HCT116 (cell line): Measurements from ENCODE around the gene LRRC73. TPM values are rescaled to one million over a fixed set of nuclear protein-coding genes. Genes with fewer than 3 reads are reported as not detected.
A peak's percentile ranks its signal among the peaks of the same experiment; 100 is the strongest.

ENCODE experiments used
- ATAC-seq: fragments of 200-7000 bp; cut with Tn5 transposase; 2 replicates; pipeline ENCODE4 v1.9.1; 2020; ENCODE audit warnings: mild to moderate bottlenecking, moderate library complexity
- BruUV-seq: library from RNA; stranded (reverse); fragments of 400-500 nt; replicated peaks from 2 replicates; lab custom pipeline; 2021; lab: Mats Ljungman, UMichigan
- CTCF ChIA-PET: fragments of 300-600 bp; sonication (Branson Sonifier 250); formaldehyde crosslinking; loops from one replicate; lab custom pipeline; 2021; ENCODE audit warnings: antibody characterized with exemption; lab: Charles Lee
- POLR2A ChIA-PET: fragments of 300-600, 350-600 bp; sonication (Branson Sonifier 250); formaldehyde crosslinking; loops from one replicate; lab custom pipeline; 2021; ENCODE audit warnings: antibody characterized with exemption; lab: Charles Lee
- RAD21 ChIA-PET, 2 experiments: fragments of 300-600 bp; sonication (Branson Sonifier 250); formaldehyde crosslinking; loops; one replicate each; lab custom pipeline; 2023; ENCODE audit warnings: low total read pairs in 2 of 2; ENCODE audit not compliant: uncharacterized antibody in 2 of 2, unreplicated experiment in 2 of 2, low non-redundant PET in 1 of 2; lab: Charles Lee
- DNase-seq: peaks from one replicate; pipeline ENCODE4 v3.0.0-alpha.2; 2010; ENCODE audit warnings: low read depth, low spot score
- H2AFZ ChIP-seq: fragments of 200-600 bp; shearing (Covaris generic), sonication (generic); 2 replicates; pipeline ENCODE4 v1.6.1; 2017; ENCODE audit warnings: low read depth, mixed run types, mixed read lengths, antibody characterized with exemption, low read length; ENCODE audit not compliant: poor library complexity, severe bottlenecking
- H3K27ac ChIP-seq: 2 replicates; pipeline ENCODE4 v1.5.1; 2012; ENCODE audit warnings: low read depth, low read length
- H3K27me3 ChIP-seq: fragments of 200-600 bp; sonication (generic); 2 replicates; pipeline ENCODE4 v1.6.1; 2016; ENCODE audit warnings: mixed run types, low read length, mixed read lengths; ENCODE audit not compliant: insufficient read depth
- H3K36me3 ChIP-seq, 2 experiments: fragments of 200-500 bp in 1 of 2; fragments of 200-600 bp in 1 of 2; sonication (Bioruptor generic) in 1 of 2; sonication (generic) in 1 of 2; 2 replicates each; pipeline versions ENCODE4 v1.5.1 to v1.6.1; 2014 to 2016; ENCODE audit warnings: low read length in 2 of 2, inconsistent platforms in 1 of 2, mixed read lengths in 1 of 2, mixed run types in 1 of 2; ENCODE audit not compliant: insufficient read depth in 2 of 2, control insufficient read depth in 1 of 2
- H3K4me1 ChIP-seq, 2 experiments: fragments of 200-600 bp in 1 of 2; sonication (generic) in 1 of 2; 2 replicates each; pipeline versions ENCODE4 v1.5.1 to v1.6.1; 2012 to 2017; ENCODE audit warnings: low read length in 2 of 2, inconsistent platforms in 1 of 2, mild to moderate bottlenecking in 1 of 2, mixed read lengths in 1 of 2, mixed run types in 1 of 2, moderate library complexity in 1 of 2; ENCODE audit not compliant: insufficient read depth in 2 of 2, control insufficient read depth in 1 of 2
- H3K4me2 ChIP-seq: fragments of 200-600 bp; sonication (generic); 2 replicates; pipeline ENCODE4 v1.6.1; 2017; ENCODE audit warnings: mixed run types, low read length, mixed read lengths
- H3K4me3 ChIP-seq, 2 experiments: fragments of 200-600 bp in 1 of 2; sonication (generic) in 1 of 2; replicated peaks in 1 of 2; 2 replicates each; pipeline ENCODE4 v1.5.1; 2011 to 2016; ENCODE audit warnings: low read length in 2 of 2, control low read depth in 1 of 2, low read depth in 1 of 2, mild to moderate bottlenecking in 1 of 2, mixed read lengths in 1 of 2, mixed run types in 1 of 2
- H3K79me2 ChIP-seq: fragments of 200-600 bp; sonication (generic); 2 replicates; pipeline ENCODE4 v1.6.1; 2017; ENCODE audit warnings: mild to moderate bottlenecking, mixed run types, low read length, moderate library complexity, mixed read lengths; ENCODE audit not compliant: insufficient read depth
- H3K9ac ChIP-seq: fragments of 200-600 bp; sonication (generic); 2 replicates; pipeline ENCODE4 v1.6.1; 2016; ENCODE audit warnings: low read length, mixed read lengths
- H3K9me2 ChIP-seq: fragments of 200-600 bp; sonication (generic), shearing (Covaris generic); 2 replicates; pipeline ENCODE4 v1.6.1; 2017; ENCODE audit warnings: mixed run types, mild to moderate bottlenecking, moderate library complexity; ENCODE audit not compliant: insufficient read depth
- H3K9me3 ChIP-seq, 2 experiments: fragments of 200-500 bp in 1 of 2; fragments of 200-600 bp in 1 of 2; sonication (Bioruptor generic) in 1 of 2; sonication (generic) in 1 of 2; 2 replicates each; pipeline ENCODE4 v1.6.1; 2014 to 2017; ENCODE audit warnings: low read length in 2 of 2, mixed read lengths in 2 of 2, inconsistent platforms in 1 of 2, low read depth in 1 of 2, mild to moderate bottlenecking in 1 of 2, mixed run types in 1 of 2, moderate library complexity in 1 of 2; ENCODE audit not compliant: control insufficient read depth in 1 of 2, insufficient read depth in 1 of 2
- H4K20me1 ChIP-seq: fragments of 200-600 bp; sonication (generic), shearing (Covaris generic); 2 replicates; pipeline ENCODE4 v1.6.1; 2017; ENCODE audit warnings: mixed run types, mild to moderate bottlenecking, moderate library complexity; ENCODE audit not compliant: insufficient read depth
- ATF3 ChIP-seq: IDR thresholded peaks from 2 replicates; pipeline ENCODE4 v1.6.1; 2012
- CEBPB ChIP-seq: IDR thresholded peaks from 2 replicates; pipeline ENCODE4 v1.6.1; 2012; ENCODE audit warnings: low read depth
- CTCF ChIP-seq, 3 experiments: fragments of 200-600 bp in 1 of 3; sonication (generic) in 1 of 3; IDR thresholded peaks in 2 of 3; conservative IDR thresholded peaks in 1 of 3; 2 replicates each; pipeline ENCODE4 v1.5.1; 2012 to 2017; ENCODE audit warnings: low read depth in 2 of 3, low read length in 2 of 3, antibody characterized with exemption in 1 of 3, borderline replicate concordance in 1 of 3, control low read depth in 1 of 3, mild to moderate bottlenecking in 1 of 3, mixed read lengths in 1 of 3, mixed run types in 1 of 3, moderate library complexity in 1 of 3; ENCODE audit not compliant: insufficient read depth in 1 of 3
- ELF1 ChIP-seq: IDR thresholded peaks from 2 replicates; pipeline ENCODE4 v1.6.1; 2012; ENCODE audit warnings: low read depth, borderline replicate concordance
- EZH2phosphoT487 ChIP-seq: fragments of 200-600 bp; IDR thresholded peaks from 2 replicates; pipeline ENCODE4 v1.6.1; 2018; ENCODE audit warnings: antibody characterized with exemption, borderline replicate concordance
- FOSL1 ChIP-seq: IDR thresholded peaks from 2 replicates; pipeline ENCODE4 v1.6.1; 2012; ENCODE audit warnings: low read depth
- JUND ChIP-seq: IDR thresholded peaks from 2 replicates; pipeline ENCODE4 v1.6.1; 2012
- MAX ChIP-seq: IDR thresholded peaks from 2 replicates; pipeline ENCODE4 v1.6.1; 2012
- RAD21 ChIP-seq: IDR thresholded peaks from 2 replicates; pipeline ENCODE4 v1.6.1; 2012; ENCODE audit warnings: low read depth, mild to moderate bottlenecking
- SP1 ChIP-seq: IDR thresholded peaks from 2 replicates; pipeline ENCODE4 v1.6.1; 2012; ENCODE audit warnings: low read depth
- TCF7L2 ChIP-seq: IDR thresholded peaks from 2 replicates; pipeline ENCODE4 v1.7.0; 2011; ENCODE audit warnings: borderline replicate concordance, inconsistent platforms; ENCODE audit not compliant: insufficient read depth, insufficient read length; ENCODE audit errors: extremely low read depth
- ZBTB33 ChIP-seq: IDR thresholded peaks from 2 replicates; pipeline ENCODE4 v1.6.1; 2011; ENCODE audit warnings: mild to moderate bottlenecking, low read length, moderate library complexity; ENCODE audit not compliant: insufficient replicate concordance; ENCODE audit errors: extremely low read depth
- intact Hi-C: fragments of 100-400 bp; cut with micrococcal nuclease; formaldehyde crosslinking; loops from 2 replicates; pipeline ENCODE4 v1.10.0; 2022
- total RNA-seq: library from RNA; stranded (reverse); gene quantifications from one replicate; pipeline ENCODE4 v1.2.1, GENCODE V29; 2021; ENCODE audit not compliant: unreplicated experiment

LRRC73 gene
- total RNA-seq, 1 experiment from 2014 or later = 1.2 TPM

GRCh38 chr6:43497129-43497396 lies 13.1 kb downstream of the LRRC73 start (continued):
- TF ChIP-seq ATF3 (no peak), TCF7L2 (no peak), CTCF (IDR thresholded peaks at IDR 0.05 in 2 of 3, conservative IDR thresholded peaks at IDR 0.05 in 1 of 3; ENCODE audit: borderline replicate concordance in 1 of 3, insufficient read depth in 1 of 3, low read depth in 2 of 3, low read length in 2 of 3) (no peak), FOSL1 (no peak), CEBPB (no peak), JUND (no peak), ZBTB33 (no peak)
- TF ChIP-seq, all 23 proteins: peak for 0

- BruUV-seq = no TSS peak
- Histone ChIP-seq H3K27me3 (no peaks in the 10 kb centered on the region), H3K9me2 (no peaks in the 10 kb centered on the region), H3K9ac (peak overlapping the region; percentile 54), H3K79me2 (peaks cover 41% of the 10 kb centered on the region), H3K36me3 (peaks cover 4 to 38% of the 10 kb centered on the region in 2 experiments; a peak in 3 of 4 replicates), H3K9me3 (no peaks in the 10 kb centered on the region), H4K20me1 (no peaks in the 10 kb centered on the region), H2AFZ (no peak overlapping the region), H3K4me2 (peak overlapping the region; percentile 76), H3K4me3 (peak overlapping the region; percentile 12 to 35; a peak in 3 of 4 replicates), H3K27ac (peak overlapping the region; percentile 57), H3K4me1 (peaks cover 27 to 49% of the 10 kb centered on the region in 2 experiments)
- DNase-seq (no peak), ATAC-seq (peak; percentile 79)
- ChIA-PET RAD21 (interaction anchor here (0.5 to 0.9 kb wide), 4 partner anchors 14 to 233 kb away, joined by 3 to 4 read pairs (median 3); partner anchors contain the start of gene LRRC73 (in 1 of the 2)), CTCF (interaction anchor here (0.7 to 3.1 kb wide), 10 partner anchors 10 to 322 kb away, joined by 3 to 25 read pairs (median 5); partner anchors contain the start of genes DNPH1 and LRRC73), POLR2A (interaction anchor here (1.1 to 1.4 kb wide), 2 partner anchors 11 to 19 kb away, joined by 3 to 4 read pairs; partner anchors contain the start of gene TJAP1)
- intact Hi-C loops = loop anchor here (1.0 to 5.0 kb wide), 3 partner anchors 42 to 594 kb away; no protein-coding TSS in a partner anchor
- TF ChIP-seq ELF1 (no peak), JUND (no peak), SP1 (no peak), EZH2phosphoT487 (no peak), MAX (peak; percentile 84), ZBTB33 (no peak), RAD21 (peak; percentile 89), CTCF (IDR thresholded peaks at IDR 0.05 in 2 of 3, conservative IDR thresholded peaks at IDR 0.05 in 1 of 3; ENCODE audit: borderline replicate concordance in 1 of 3, insufficient read depth in 1 of 3, low read depth in 2 of 3, low read length in 2 of 3) (peak; percentile 74 to 84 (median 83))
Observed at GRCh38 chr6:43496370-43497128, 13.6 kb downstream of the LRRC73 start.
